Lung (tissue), 12 donors: ENCODE measurements around the gene FRAS1. TPM values are rescaled to one million over a fixed set of nuclear protein-coding genes. Genes with fewer than 3 reads are reported as not detected.
A peak's percentile ranks its signal among the peaks of the same experiment; 100 is the strongest.

Source experiments
- ATAC-seq: fragments of 200-7000 bp; cut with Tn5 transposase; one replicate; pipeline ENCODE4 v1.9.1; 2020; ENCODE audit warnings: moderate number of reproducible peaks; ENCODE audit not compliant: insufficient read depth, low FRiP score
- DNase-seq, 3 donors: peaks; one replicate each; pipeline ENCODE4 v3.0.0-alpha.2; 2013 to 2017
- H3K27ac ChIP-seq, 2 donors: one replicate each; pipeline ENCODE4 v1.5.1; 2013; ENCODE audit warnings: mild to moderate bottlenecking in 2 of 2, moderate library complexity in 2 of 2, control low read depth in 1 of 2, inconsistent platforms in 1 of 2, low read depth in 1 of 2, low read length in 1 of 2
- H3K27me3 ChIP-seq, 3 donors: one replicate each; pipeline ENCODE4 v1.5.1; 2013; ENCODE audit warnings: low read length in 2 of 3; ENCODE audit not compliant: control insufficient read depth in 3 of 3, insufficient read depth in 3 of 3
- H3K36me3 ChIP-seq, 4 donors: one replicate each; pipeline ENCODE4 v1.5.1; 2013; ENCODE audit warnings: low read length in 4 of 4, mild to moderate bottlenecking in 1 of 4, moderate library complexity in 1 of 4; ENCODE audit not compliant: control insufficient read depth in 4 of 4, insufficient read depth in 4 of 4
- H3K4me1 ChIP-seq, 5 donors: one replicate each; pipeline ENCODE4 v1.5.1; 2013; ENCODE audit warnings: low read length in 5 of 5, mild to moderate bottlenecking in 2 of 5, moderate library complexity in 1 of 5; ENCODE audit not compliant: control insufficient read depth in 5 of 5, insufficient read depth in 5 of 5
- H3K4me3 ChIP-seq: one replicate; pipeline ENCODE4 v1.5.1; 2013; ENCODE audit warnings: mild to moderate bottlenecking, control low read depth, moderate library complexity
- H3K9ac ChIP-seq, 2 donors: one replicate each; pipeline ENCODE4 v1.5.1; 2013; ENCODE audit warnings: low read length in 2 of 2, control low read depth in 1 of 2; ENCODE audit not compliant: insufficient read depth in 1 of 2
- H3K9me3 ChIP-seq, 4 donors: one replicate each; pipeline ENCODE4 v1.5.1; 2013; ENCODE audit warnings: low read length in 3 of 4, mild to moderate bottlenecking in 1 of 4, moderate library complexity in 1 of 4; ENCODE audit not compliant: control insufficient read depth in 4 of 4, insufficient read depth in 3 of 4
- CTCF ChIP-seq: IDR thresholded peaks from 2 replicates; pipeline ENCODE4 v1.5.1; 2012; ENCODE audit warnings: mild to moderate bottlenecking; ENCODE audit errors: control extremely low read depth, extremely low read depth
- WGBS, 2 donors: extraction: QIAGEN DNeasy Blood & Tissue Kit; methylation state at CpG; one replicate each; pipeline ENCODE4 v1.1.7; 2013; 5-methylcytosine and 5-hydroxymethylcytosine counted together
- polyA plus RNA-seq, 2 donors: library from polyadenylated mRNA; stranded (reverse); fragments of 200-250 nt; gene quantifications; one replicate each; pipeline ENCODE4 v1.2.1, GENCODE V29; 2013
- total RNA-seq, 2 donors: library from RNA; depleted of rRNA in 1 of 2; stranded (reverse); fragments of >200 nt in 1 of 2; gene quantifications; one replicate each; pipeline ENCODE4 v1.2.1, GENCODE V29; 2014 to 2021
- donor health status: control.
- donor health status: control.
- donor health status: Bipolar disorder and iron deficiency.
- donor health status: healthy.
- donor health status: DM: yes; HTN: yes; CAD: no.

FRAS1 gene
- total and polyA plus RNA-seq, 4 donors, result 0.45 to 53.8 (median 6.9) TPM

GRCh38 chr4:78040431-78040830 lies 16.7 kb upstream of the FRAS1 start:
- TF ChIP-seq CTCF, result no peak
- Histone ChIP-seq H3K27ac (no peak overlapping the region), H3K9ac (no peak overlapping the region), H3K4me1 (no peaks in the 10 kb centered on the region), H3K36me3 (no peaks in the 10 kb centered on the region), H3K27me3 (no peaks in the 10 kb centered on the region), H3K9me3 (no peaks in the 10 kb centered on the region), H3K4me3 (no peak overlapping the region)
- whole genome bisulfite sequencing, 2 donors, result 79 to 97% methylated on average over 1 of the region's 1 CpG
- ATAC-seq, result no peak
- DNase-seq, result no peak

GRCh38 chr4:78047366-78047765 lies 9.8 kb upstream of the FRAS1 start:
- Histone ChIP-seq H3K4me3 (no peak overlapping the region), H3K9me3 (no peaks in the 10 kb centered on the region), H3K27ac (no peak overlapping the region), H3K4me1 (no peaks in the 10 kb centered on the region), H3K36me3 (no peaks in the 10 kb centered on the region), H3K27me3 (no peaks in the 10 kb centered on the region), H3K9ac (no peak overlapping the region)
- TF ChIP-seq CTCF, result no peak
- WGBS, 2 donors, result 68 to 78% methylated on average over 3 of the region's 3 CpGs
- DNase-seq (no peak), ATAC-seq (no peak)

GRCh38 chr4:78056265-78057129 lies 626 bp upstream of the FRAS1 start:
- 6 to 7% methylated on average over 39 of the region's 39 CpGs for WGBS, 2 donors
- Histone ChIP-seq H3K4me3 (peak overlapping the region; percentile 37), H3K27me3 (peaks cover 0 to 8% (median 0%) of the 10 kb centered on the region in 3 donors), H3K9ac (peak overlapping the region; percentile 26 to 65), H3K36me3 (no peaks in the 10 kb centered on the region), H3K4me1 (peaks cover 0 to 16% (median 4%) of the 10 kb centered on the region in 5 donors), H3K27ac (peak overlapping the region; percentile 20 to 80), H3K9me3 (no peaks in the 10 kb centered on the region)
- DNase-seq (peak; percentile 85 to 92 (median 90)), ATAC-seq (no peak)
- no peak for TF ChIP-seq CTCF
